Activated CD4-positive, CD25-positive, alpha-beta regulatory T cell treated with anti-CD3 and anti-CD28 coated beads, Interleukin-2, amount 50 U/mL, for 24 hours (primary cell): Measurements from ENCODE around the gene PROCA1.
A peak's percentile ranks its signal among the peaks of the same experiment; 100 is the strongest.

Experiments used
- ATAC-seq, 2 donors: fragments of 150-1000 bp; cut with Tn5 transposase; one replicate each; pipeline ENCODE4 v1.10.0; 2021; ENCODE audit warnings: mild to moderate bottlenecking in 1 of 2, moderate library complexity in 1 of 2

PROCA1 gene

GRCh38 chr17:28711723-28712031 lies at the start of gene PROCA1:
Gene PROCA1 (minus strand): TSS chr17:28711888. CDS start chr17:28711660, 228 bp downstream.
- ATAC-seq, result peak; percentile 28 to 32

DNA sequence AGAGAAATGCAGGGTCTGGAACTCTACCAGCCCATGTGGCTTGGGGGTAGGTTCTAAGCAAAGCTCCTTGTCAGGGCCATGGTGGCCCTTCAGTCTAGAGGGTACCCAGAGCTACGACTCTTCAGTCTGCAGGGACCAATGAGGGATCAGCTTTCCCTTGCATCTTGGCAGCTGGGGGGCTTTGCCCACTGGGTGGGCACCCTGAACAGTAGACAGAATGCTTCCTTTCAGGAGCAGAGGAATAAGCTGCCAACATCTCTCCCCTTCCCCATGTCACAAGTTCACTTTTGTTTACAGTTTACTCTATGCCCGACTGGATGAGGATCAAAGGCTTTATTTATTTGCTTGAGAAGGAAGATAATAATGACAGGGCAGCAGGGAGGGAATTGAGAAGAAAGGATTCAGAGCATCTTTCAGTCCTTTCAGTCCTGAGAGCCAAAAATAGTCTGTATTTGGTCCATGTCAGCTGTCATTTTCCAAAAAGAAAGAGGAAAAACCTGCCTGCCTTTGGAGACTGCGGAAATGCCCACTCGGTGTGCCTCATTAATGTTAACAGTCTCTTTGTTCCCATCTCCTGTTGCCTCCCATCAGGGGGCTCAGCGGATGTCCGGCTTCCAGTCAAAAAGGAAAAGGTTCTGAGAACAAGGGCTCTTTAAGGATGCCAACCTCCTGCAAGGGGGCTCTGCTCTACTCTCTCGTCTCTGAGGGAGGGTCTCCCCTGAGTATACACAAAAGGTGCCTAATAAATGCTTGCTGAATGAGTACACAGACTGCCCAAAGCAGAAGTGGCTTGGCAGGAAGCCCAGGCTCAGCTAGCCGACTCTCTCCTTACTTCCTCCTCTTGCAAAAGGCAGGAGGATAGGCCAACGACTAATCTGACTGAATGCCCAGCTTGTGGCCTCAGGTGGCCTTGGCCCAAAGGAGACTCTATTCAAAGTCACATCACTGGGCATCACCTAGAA lies 49.2 kb upstream of the PROCA1 start:
- no peak for ATAC-seq

- ATAC-seq, result no peak
Observed at GRCh38 chr17:28759256-28759865, 47.7 kb upstream of the PROCA1 start.

- no peak for ATAC-seq
Observed at GRCh38 chr17:28758411-28759121, 46.9 kb upstream of the PROCA1 start.

- no peak for ATAC-seq
Observed at GRCh38 chr17:28756049-28756804, 44.5 kb upstream of the PROCA1 start.

- ATAC-seq, result no peak
Observed at GRCh38 chr17:28755486-28755885, 43.8 kb upstream of the PROCA1 start.

DNA sequence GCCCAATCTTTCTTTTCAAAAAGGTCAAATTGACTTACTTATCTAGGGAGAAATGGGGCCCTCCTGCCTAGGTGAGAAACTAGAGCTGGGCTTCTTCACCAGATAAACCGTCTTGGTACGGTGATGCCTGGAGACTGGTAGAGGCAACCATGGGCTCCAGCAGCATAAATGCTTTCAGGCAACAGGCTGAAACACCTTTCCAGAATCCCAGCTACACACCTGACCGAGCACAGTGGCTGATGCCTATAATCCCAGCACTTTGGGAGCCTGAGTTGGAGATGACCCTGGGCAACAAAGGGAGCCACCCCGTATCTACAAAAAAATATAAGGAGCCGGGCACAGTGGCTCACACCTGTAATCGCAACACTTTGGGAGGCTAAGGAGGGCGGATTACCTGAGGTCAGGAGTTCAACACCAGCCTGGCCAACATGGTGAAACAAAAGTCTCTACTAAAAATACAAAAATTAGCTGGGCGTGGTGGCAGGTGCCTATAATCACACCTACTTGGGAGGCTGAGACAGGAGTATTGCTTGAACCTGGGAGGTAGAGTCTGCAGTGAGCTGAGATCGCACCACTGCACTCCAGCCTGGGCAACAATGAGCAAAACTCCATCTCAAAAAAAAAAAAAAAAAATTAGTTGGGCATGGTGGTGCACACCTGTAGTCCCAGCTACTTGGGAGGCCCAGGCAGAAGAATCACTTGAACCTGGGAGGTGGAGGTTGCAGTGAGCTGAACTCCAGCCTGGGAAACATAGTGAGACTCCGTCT lies 40.1 kb upstream of the PROCA1 start:
- no peak for ATAC-seq

- peak; percentile 82 to 85 for ATAC-seq
Observed at GRCh38 chr17:28750178-28751047, 38.7 kb upstream of the PROCA1 start.

- ATAC-seq, result peak in 1 of 2 donors; percentile 3
Observed at GRCh38 chr17:28749516-28750177, 38.0 kb upstream of the PROCA1 start.

GRCh38 chr17:28748852-28749515 lies 37.3 kb upstream of the PROCA1 start:
- ATAC-seq, result no peak

GRCh38 chr17:28747801-28748750 lies 36.4 kb upstream of the PROCA1 start:
- ATAC-seq, result no peak

GRCh38 chr17:28747051-28747691 lies 35.5 kb upstream of the PROCA1 start:
- ATAC-seq, result no peak

DNA sequence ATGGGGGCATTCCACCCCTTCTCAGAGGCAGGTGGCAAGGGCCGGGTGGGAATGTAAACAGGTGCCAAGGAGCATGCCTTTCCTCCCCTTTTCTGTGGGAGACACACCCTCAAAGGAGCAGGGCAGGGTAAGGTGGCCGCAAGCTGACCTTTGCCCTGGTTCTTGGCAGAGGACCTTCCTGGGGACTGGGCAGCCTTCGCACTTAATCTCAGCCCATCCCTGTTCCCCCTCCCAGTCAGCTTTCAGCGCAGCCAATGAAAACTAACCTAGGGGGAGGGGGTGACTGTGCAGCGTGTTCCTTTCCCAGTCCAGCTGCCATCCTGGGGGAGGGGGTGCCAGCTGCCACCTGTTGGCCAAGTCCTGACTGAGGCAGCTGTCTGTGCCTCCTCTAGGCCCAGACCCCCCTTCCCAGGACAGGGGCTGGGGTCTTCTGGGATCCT lies 34.9 kb upstream of the PROCA1 start:
- ATAC-seq, result no peak

- no peak for ATAC-seq
Observed at GRCh38 chr17:28745786-28746411, 34.2 kb upstream of the PROCA1 start.

DNA sequence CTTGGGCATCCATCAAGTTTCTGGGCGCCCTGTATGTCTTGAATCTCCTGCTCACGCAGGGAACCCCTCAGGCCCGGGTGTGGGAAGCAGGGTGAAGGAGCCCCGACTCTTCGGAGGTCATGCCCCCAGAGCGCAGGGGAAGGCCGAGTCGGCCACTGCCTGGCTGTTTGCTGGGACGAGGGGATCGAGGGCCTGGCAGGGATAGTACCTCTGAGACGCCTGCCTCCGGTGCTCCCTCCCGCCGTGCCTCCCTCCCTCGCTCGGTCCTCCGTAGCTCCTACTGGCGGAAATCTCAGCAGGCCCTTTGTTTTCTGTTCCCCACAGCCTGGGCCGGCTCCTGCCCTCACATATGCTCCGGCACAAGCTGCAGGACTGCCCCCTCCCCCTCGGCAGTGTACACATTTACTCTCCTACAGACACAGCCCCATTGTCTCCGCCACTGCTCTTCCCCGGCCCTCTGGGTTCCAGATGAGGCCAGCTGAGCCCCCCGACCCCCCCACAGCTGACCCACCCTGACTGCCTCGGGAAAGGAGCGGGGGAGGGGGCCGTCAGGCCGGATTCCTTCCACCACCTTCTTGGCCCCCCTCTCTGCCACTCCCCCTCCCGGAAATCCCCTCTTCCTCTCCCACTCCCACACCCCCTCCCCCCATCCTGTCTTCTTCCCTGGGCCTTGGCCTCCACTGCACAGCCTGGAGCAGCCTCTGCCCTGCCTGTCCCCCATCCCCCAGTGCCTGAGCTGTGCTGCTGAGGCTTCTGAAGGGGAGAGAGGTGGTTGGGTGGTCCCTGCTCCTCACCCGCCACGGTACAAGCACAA lies 33.5 kb upstream of the PROCA1 start:
- ATAC-seq, result no peak
